NCI-H146 (cell line): ENCODE results near the gene HSF4.
A peak's percentile ranks its signal among the peaks of the same experiment; 100 is the strongest.
"Not testable (repeated sequence)": the region's sequence is repeated elsewhere in the genome, so short reads cannot be mapped to it uniquely, and the experiment has no call there.

Source experiments
- DNase-seq: peaks from one replicate; lab custom pipeline; 2025; lab: John Stamatoyannopoulos, UW

HSF4 gene, protein sequence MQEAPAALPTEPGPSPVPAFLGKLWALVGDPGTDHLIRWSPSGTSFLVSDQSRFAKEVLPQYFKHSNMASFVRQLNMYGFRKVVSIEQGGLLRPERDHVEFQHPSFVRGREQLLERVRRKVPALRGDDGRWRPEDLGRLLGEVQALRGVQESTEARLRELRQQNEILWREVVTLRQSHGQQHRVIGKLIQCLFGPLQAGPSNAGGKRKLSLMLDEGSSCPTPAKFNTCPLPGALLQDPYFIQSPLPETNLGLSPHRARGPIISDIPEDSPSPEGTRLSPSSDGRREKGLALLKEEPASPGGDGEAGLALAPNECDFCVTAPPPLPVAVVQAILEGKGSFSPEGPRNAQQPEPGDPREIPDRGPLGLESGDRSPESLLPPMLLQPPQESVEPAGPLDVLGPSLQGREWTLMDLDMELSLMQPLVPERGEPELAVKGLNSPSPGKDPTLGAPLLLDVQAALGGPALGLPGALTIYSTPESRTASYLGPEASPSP

DNA sequence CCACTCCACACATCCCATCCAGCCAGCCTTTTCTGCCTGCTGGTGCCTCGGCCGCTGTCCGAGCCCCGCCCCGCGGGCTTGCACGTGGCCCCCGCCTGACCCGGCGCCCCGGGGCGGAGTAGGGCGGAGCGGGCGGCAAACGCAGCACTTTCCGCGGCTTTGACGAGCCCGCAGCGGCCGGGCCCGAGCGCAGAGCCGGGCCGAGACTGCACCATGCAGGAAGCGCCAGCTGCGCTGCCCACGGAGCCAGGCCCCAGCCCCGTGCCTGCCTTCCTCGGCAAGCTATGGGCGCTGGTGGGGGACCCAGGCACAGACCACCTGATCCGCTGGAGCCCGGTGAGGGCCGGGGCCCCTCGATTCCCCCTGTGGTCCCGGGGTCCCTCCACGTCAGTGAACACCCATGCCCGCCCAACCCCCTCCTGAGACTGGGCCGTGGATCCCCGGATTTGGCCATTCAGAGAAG is at the start of gene HSF4:
TSS of gene HSF4 (plus strand) at position 147 of the 463 bp plus-strand sequence. CDS start at position 214, 67 bp downstream.
- peak; percentile 52 for DNase-seq

DNA sequence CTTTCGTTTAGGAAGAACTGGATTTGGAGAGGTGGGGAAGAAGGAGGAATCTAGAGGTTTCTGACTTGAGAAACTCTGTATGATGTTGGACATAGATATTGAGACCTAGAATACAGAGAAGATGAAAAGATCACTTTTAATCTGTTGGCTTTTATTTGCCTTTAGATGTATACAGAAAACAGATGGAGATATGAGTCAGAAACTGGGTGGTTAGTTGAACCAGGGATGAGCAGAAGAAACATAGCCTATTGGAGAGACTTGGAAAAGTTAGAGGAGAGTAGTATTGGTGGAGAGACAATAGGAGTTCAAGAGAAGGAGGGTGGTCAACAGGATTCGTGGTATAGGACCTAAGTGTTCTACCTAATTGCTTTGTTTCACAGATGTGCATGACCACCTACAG is 49.8 kb upstream of the HSF4 start:
- no peak for DNase-seq

DNA sequence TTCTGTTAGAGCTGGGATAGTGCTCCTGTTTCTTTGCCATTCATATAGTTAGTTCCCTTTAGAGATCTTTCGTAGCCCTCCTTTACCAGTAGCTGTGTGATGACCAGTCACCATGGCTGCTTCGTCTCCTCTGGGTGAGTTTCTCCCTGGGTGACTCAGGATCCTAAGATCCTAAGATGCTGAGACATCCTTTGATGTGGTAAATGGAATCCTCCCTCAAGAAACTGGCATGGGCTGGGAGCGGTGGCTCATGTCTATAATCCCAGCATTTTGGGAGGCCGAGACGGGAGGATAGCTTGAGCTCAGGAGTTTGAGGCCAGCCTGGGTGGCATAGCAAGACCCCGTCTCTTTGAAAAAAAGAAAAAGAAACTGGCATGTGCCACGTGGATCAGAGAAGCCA is 48.9 kb upstream of the HSF4 start:
- no peak for DNase-seq

DNA sequence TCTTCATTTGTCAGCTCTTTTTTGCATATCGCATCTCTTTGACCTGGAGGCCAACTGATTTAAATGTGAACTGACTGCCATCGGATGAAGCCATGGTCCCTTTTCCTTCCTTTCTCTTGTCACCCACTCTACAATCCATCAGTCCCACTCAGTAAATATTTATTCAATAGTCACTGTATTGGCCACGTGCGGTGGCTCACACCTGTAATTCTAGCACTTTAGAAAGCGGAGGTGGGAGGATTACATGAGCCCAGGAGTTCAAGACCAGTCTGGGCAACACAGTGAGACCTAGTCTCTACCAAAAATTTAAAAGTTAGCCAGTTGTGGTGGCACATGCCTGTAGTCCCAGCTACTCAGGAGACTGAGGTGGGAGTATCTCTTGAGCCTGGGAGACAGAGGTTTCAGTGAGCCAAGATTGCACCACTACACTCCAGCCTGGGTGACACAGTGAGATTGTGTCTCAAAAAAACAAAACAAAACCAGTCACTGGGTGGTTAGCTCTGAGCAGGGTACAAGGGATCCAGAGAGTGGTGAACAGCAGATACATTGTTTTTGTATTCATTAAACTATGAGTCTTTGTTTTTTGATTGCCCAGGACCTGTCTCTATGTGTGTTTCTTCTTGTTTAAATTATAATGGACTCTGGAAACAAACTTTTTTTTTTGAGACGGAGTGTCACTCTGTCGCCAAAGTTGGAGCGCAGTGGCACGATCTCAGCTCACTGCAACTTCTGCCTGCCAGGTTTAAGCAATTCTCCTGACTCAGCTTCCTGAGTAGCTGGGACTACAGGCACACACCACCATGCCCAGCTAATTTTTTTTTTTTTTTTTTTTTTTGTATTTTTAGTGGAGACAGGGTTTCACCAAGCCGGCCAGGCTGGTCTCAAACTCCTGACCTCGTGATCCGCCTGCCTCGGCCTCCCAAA is 47.9 kb upstream of the HSF4 start:
- DNase-seq = no peak

DNA sequence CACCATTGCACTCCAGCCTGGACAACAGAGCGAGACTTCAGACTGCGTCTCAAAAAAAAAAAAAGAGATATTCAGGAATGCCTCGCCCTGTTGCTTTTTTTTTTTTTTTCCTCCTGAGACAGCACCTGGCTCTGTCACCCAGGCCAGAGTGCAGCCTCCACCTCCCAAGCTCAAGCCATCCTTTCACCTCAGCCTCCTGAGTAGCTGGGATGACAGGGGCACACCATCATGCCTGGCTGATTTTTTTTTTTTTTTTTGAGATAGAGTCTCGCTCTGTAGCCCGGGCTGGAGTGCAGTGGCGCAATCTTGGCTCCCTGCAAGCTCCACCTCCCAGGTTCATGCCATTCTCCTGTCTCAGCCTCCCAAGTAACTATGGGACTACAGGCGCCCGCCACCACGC is 46.8 kb upstream of the HSF4 start:
- no peak for DNase-seq

DNA sequence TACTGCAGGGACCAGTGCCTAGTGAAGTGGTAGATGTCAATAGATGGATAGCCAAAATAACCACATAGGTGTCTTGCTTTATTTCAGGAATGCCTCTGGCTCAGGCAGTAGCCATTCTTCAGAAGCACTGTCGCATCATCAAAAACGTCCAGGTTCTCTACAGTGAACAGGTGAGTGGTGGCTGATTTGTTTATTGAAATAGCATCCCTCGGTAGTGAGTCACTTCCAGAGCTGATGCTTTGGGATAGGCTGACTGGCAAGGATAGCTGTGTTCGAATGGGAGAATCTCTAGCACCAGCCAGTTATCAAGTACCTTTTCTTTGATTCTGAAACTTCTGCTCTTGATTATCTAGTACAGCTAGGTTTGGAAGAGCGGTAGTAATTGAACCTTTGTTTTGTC is 44.5 kb upstream of the HSF4 start:
- no peak for DNase-seq

DNA sequence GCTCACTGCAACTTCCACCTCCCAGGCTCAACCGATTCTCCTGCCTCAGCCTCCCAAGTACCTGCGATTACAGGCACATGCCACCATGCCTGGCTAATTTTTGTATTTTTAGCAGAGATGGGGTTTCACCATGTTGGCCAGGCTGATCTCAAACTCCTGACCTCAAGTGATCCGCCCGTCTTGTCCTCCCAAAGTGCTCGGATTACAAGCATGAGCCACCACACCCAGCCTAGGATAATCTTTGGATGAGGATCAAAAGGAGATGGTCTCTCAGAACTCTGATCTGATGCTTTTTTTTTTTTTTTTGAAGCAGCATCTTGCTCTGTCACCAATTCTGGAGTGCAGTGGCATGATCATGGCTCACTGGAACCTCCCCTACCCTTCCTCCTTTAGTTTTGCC is 41.7 kb upstream of the HSF4 start:
- not testable (repeated sequence) for DNase-seq

DNA sequence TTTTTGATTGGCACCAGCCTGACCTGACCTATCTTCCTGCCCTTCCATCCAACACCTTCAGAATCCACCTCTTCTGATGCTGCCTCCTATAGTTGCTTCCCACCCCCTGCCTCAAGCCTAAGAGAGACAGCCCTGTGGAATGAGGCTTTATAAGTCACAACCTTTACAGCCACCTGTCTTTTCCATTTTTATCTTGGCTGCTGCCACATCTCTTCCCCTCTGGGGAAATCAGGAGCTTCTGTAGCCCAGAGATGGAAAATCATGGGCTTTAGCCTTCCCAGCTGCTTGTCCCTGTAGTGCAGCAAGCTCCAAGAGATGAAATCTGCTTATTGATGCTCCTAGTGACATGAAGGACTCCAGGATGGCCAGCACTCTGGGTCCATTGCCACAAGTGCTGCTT is 36.1 kb upstream of the HSF4 start:
- no peak for DNase-seq

DNA sequence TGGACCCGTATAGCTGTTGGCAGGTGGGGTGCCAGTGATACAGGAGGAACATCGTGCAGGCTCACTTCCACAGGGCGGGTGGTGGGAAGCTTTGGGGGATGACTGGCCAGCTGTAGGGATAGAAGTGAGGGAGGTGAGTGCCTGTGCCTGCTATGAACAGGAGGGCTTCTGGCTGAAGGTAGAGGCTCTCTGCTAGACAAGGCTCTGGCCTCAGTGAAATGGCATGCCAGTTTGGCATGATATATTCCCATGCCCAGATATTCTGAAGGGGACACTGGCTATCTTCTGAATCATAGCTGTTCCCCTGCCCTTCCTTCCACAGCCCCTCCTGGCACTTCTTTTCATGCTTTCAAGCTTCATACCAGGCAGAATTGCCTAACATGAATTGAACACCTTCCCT is 35.7 kb upstream of the HSF4 start:
- no peak for DNase-seq

DNA sequence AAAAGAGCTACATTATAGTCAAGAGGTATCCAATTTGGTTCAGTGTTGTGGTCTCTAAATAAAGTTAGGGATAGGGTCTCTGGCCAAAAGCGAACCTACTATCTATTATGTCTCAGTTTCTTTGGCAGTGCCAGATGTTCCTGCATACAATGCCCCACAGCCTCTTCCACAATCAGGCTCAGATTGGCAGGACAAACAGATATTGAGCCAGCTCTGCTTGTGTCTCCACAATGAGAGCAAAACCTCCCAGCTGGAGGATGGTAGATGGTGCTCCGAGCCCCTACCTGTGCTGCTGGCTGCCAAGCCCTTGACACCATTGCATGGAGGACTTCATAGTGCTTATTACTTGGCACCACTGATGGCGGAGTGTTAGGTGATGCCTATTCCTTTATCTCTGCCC is 35.1 kb upstream of the HSF4 start:
- no peak for DNase-seq

DNA sequence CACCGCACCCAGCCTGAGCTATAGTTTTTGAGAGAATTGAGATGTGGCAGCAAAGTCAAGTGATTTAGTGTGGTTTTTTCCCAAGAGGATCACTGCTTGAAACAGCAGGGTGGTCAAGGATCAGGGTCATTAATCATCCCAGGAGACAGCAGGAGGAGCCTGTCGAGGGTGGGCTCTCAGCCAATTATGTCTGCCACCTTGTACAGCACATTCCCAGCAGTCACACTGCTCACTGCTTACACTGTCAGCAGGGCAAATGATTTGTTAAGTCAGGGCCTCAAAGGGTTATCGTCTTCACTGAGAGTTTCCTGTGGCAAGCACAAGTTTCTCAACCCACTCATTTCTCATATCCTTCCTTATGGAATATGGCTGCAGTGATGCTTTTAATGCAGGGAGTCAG is 26.9 kb upstream of the HSF4 start:
- DNase-seq = no peak

DNA sequence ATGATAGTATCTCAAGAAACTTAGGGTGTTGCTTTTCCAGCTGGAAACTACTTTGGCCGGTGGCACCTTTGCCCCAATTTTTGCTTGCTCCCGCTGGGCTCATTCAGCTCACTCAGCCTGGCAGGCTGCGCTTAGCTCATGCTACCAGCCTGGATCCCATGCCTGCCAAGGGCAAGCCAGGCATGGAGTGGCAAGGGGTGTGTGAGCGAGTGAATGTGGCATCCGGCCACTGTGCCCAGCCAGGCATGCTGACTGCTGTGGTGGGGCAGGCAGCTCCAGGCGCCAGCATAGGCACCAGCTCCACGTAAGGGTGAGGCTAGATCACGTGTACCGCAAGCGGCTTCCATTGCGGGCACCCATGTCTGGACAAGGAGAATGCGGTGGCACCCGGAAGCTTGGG is 23.2 kb upstream of the HSF4 start:
- DNase-seq = no peak

DNA sequence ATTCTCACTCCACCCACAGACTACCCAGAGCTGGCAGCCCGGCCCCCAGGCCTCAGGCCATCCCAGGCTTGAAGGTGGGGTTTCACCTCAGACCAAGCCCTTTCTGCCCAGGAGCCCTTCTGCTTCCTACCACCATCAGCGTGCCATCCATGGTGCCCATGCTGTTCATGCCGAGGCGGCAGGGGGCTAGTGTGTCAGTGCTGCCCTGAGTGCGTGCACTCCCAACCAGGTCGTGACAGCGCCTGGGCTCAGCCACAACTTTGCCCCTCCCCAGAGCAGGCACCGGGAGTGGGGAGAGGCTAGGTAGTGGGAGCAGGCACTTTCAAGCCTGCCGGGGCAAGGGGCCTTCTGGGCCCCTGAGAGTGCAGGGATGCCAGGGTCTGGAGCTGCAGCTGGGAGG is 22.2 kb upstream of the HSF4 start:
- DNase-seq = no peak

DNA sequence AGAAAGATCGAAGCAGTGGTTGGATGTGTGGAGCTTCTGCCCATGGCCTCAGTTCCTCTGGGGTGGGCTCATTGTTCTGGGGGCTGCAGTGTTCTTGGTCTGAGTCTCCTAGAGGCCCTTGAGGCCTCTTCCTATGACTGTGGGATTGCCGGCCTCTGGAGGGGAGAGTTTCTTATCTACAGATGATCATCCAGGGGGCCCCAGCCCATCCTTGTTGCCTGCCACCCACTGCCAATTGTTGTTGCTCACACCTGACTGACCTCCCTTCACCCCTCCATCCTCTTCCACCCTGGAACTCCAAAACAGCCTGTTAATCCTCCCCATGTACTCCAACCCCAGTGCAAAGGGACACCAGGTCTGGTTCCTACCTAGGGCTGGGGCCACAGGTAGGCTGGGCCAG is 19.6 kb upstream of the HSF4 start:
- no peak for DNase-seq

DNA sequence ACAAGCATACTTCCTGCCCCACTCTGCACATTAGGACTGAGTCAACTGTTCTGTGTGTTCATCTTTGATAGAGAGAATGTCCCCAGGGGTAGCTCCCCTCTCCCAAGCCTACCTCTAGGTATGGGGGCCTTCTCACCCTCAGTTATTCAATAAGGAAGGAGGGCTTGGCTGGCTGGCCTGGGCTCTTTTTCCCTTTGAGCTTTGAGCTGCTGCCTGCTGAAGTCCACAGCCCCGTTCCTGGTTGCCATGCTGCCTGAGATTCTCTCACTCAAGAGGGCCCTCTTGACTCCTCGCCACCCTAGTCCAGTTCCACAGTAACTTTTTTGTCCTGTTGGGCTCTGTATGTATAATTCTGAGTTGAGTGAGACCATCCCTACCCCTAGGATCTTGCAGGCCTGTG is 18.8 kb upstream of the HSF4 start:
- DNase-seq = no peak

DNA sequence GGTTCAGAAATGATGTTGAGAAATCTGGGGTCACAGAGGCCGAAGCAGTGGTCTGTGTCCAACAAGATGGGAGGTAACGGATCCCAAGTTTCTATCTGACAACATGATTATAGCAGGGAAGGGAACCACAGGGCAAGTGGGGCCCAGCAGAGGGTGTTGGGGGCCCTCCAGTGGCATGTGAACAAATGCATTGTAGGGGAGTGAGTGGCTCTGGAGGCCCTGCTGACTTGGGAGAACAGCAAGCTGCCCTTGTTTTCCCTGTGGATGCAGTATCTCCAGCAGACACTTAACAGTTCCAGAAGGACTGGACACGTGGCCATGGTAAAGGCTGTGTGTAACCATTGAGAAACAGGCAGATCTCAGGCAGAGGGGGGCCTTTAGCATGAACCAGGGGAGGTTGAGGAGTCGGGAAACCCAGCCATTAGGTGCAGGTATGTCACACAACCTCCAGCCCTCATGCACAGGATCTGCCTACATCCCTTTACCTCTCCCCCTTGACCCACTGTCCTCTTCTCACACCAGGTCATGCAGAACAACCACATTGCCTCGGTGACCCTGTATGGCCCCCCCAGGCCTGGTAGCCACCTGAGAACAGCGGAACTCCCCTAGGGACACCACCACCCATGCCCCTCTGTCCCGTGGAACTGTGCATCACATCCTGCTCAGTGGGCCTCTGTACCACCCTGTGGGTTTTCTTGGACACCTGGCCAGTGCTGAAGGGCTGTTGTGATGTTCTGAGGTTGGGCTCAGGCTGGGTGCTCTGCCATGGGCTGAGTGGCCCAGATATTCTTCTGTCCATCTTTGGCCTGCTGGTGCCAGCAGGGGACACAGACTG is 17.8 kb upstream of the HSF4 start:
- DNase-seq = no peak

DNA sequence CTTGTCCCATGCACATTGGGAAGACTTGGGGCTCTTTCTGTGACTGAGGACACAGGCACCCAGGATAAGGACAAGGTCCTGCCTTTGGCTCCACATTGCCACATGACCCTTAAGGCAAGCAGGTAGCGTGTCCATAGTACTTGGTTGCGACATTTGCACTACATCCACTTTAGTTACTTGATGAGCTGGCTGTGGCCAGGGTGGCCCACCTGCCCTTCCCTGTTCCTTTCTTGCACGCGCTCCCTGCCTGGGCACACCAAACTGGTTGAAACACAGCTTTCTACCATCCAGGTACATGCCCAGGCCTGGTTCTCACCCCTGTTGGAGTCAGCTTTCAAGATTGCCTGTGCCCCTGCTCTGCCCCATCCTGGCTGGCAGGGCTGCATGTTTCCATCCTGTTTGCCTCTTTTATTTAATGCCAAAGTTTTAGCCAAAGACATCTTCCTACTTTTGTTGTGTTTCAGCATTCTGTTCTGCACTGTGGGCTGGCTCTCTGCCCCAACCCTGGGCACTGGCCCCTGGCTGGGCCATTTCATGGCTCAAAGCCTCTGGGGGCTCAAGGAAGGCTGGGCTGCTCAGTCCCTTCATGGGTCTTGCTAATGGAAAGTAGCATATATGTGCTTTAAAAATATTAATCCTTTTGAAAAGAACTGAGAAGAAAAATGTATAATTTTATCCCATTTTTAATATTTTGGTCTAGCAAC is 17.0 kb upstream of the HSF4 start:
- no peak for DNase-seq

DNA sequence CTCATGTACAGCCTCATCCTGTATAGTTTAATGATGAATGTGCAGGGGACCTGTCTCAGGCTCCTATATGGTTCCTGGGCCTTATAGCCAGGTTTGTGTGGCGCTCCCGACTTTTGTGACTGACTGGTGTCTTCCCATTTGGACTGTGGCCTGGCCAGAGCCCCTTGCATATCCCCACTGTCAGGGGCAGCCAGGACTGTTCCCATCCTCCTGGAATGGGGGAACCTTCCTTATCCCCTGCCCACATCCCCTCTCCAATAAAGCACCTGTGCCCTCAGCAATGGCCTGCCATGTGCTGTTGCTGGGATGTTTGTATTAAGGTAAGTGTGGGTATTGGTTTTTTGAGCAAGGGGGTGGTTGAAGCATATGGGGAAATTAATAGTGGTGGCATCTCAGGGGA is 16.3 kb upstream of the HSF4 start:
- no peak for DNase-seq

DNA sequence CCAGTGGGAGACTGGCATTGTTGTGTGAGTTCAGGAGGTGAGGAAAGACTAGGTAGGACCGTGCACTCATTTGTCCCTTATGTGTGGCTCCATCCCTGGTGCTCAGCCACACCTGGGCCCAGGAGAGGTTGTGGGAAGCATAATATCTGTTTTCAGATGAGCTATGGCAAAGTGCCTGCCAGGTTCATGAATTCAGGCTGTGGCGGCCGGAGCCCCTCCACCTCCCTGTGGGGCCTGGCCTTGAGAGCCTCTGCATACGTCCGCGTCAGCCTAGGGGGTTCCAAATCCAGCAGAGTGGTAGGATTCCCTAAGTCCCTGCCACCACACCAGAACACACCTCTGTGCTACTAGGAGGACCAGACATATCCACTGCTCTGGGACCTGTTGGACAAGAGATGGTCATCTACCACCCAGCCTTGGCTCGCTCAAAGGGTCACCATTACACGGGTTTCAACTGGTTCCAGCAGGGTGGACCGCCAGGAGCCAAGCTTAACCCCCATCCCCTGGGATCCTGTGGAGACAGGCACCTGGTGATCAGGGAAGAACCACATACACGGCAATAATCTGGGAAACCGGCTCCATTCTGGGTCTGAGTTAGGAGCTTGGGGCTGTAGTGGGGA is 15.8 kb upstream of the HSF4 start:
- no peak for DNase-seq

DNA sequence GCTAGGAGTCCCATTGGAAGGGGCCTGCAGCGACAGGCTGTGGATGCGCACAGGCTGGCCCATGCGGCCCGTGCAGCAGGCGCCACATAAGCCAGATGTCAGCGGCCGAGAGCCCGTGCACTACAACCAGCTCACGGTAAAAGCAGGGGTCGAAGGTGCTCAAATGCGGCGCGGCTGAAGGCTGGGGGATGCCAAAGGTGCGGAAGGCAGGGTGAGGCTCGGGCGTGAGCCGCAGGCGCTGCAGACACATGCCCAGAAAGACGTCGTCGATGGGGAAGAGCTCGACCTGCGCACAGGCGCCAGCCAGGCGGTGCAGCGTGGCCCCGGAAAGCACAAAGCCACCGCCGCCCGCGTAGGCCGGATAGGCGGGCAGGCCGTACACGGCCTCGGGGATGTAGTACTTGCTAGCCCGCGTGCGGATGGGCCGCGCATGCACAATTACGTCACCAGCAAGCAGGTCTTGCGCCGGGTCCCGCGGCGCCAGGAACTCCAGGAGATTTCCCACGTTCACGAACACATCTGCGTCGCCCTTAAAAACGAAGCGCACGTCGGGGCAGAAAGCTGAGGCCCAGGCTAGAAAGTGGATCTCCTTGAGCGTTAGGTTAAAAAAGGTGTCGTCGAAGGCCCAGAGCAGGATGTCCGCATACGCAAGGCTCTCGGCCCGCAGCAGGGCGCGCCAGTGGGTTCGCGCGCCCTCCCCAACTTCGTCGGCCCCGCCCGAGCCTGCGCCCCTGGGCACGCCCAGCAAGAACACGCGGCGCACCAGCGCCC is 15.1 kb upstream of the HSF4 start:
- no peak for DNase-seq
